ENCODE measurements around the gene SLC46A1. TPM values are rescaled to one million over a fixed set of nuclear protein-coding genes. Genes with fewer than 3 reads are reported as not detected.

Gene SLC46A1
- total and polyA plus RNA-seq, 2 of the 13 experiments (the other 11 are each of a cell fraction or from before 2014, with no cell fraction given) = 19.6 to 22.6 TPM

DNA sequence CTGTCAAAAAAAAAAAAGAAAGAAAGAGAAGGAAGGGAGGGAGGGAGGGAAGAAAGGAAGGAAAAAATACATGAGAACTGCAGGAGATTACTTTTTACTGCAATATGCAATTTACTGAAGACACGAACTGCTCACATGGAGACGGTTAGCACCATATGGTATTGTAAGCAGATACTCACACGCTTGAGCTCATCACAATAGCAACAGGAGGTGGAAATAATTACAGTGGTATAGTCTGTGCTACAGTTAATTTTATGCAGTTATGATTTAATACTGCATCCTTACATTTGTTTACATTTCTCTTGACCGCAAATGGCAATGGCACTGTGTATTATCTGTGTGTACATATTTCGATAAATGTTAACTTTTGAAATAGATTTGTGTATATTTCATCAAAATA lies 21.4 kb upstream of the SLC46A1 start (continued):
- TF ChIP-seq, protein P1, sequence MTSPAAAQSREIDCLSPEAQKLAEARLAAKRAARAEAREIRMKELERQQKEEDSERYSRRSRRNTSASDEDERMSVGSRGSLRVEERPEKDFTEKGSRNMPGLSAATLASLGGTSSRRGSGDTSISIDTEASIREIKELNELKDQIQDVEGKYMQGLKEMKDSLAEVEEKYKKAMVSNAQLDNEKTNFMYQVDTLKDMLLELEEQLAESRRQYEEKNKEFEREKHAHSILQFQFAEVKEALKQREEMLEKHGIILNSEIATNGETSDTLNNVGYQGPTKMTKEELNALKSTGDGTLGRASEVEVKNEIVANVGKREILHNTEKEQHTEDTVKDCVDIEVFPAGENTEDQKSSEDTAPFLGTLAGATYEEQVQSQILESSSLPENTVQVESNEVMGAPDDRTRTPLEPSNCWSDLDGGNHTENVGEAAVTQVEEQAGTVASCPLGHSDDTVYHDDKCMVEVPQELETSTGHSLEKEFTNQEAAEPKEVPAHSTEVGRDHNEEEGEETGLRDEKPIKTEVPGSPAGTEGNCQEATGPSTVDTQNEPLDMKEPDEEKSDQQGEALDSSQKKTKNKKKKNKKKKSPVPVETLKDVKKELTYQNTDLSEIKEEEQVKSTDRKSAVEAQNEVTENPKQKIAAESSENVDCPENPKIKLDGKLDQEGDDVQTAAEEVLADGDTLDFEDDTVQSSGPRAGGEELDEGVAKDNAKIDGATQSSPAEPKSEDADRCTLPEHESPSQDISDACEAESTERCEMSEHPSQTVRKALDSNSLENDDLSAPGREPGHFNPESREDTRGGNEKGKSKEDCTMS (CRISPR knock-in tag; conservative IDR thresholded peaks at IDR 0.05) = no peak
- TF ChIP-seq ZNF225 (CRISPR knock-in tag; IDR thresholded peaks at IDR 0.05) = no peak
- TF ChIP-seq, protein P2, sequence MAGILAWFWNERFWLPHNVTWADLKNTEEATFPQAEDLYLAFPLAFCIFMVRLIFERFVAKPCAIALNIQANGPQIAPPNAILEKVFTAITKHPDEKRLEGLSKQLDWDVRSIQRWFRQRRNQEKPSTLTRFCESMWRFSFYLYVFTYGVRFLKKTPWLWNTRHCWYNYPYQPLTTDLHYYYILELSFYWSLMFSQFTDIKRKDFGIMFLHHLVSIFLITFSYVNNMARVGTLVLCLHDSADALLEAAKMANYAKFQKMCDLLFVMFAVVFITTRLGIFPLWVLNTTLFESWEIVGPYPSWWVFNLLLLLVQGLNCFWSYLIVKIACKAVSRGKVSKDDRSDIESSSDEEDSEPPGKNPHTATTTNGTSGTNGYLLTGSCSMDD (CRISPR knock-in tag; IDR thresholded peaks at IDR 0.05) = no peak

DNA sequence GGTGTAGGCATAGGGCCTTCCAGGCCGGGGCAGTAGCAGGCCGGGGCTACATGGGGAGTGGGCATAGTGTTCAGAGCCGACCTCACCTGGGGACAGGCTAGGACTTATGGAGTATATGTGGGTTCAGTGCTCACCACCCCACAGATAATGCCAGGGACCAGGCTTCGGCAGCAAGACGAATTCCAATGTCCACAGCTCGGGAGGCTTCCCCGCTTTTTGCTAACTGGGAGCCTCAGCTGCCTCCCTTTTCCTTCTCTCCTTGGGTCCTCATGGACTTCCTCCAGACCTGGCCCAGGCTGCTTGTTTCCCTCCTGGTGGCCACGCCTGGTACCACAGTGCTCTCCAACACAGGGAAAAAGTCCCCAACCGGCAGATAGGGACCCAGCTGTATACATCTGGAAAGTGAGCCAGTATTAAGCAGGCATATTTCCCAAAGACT lies 20.1 kb upstream of the SLC46A1 start:
- peak; percentile 96 for ATAC-seq
- POLR2A ChIA-PET = interaction anchor here (1.0 kb wide), 1 partner anchor 9 kb away, joined by 3 read pairs; no protein-coding TSS in a partner anchor
- Histone ChIP-seq H3K9me3 (ENCODE audit: low read length) (no peaks in the 10 kb centered on the region), H4K20me1 (ENCODE audit: insufficient read depth, low read length) (no peaks in the 10 kb centered on the region), H2AFZ (ENCODE audit: low read length) (no peak overlapping the region), H3K27ac (ENCODE audit: extremely low read length, insufficient read depth, low read length) (no peak overlapping the region), H3K4me1 (ENCODE audit: insufficient read depth, low read length) (peaks cover 24% of the 10 kb centered on the region), H3K4me2 (ENCODE audit: low read depth, low read length) (0 out of 2 replicates have a peak overlapping the region, but pooled peaks have one; percentile 20), H3K4me3 (replicated peaks in 1 of 3; ENCODE audit: insufficient read depth in 1 of 3, low read depth in 2 of 3, low read length in 3 of 3) (no peak overlapping the region), H3K9ac (ENCODE audit: insufficient read depth, low read depth, low read length) (no peak overlapping the region), H3K79me2 (ENCODE audit: insufficient read depth, low read length) (no peaks in the 10 kb centered on the region), H3K36me3 (replicated peaks in 1 of 2; ENCODE audit: control insufficient read depth in 1 of 2, insufficient read depth in 2 of 2, low read length in 2 of 2) (no peaks in the 10 kb centered on the region), H3K27me3 (ENCODE audit: control insufficient read depth in 1 of 2, insufficient read depth in 2 of 2, low read length in 2 of 2) (peaks cover 0 to 3% of the 10 kb centered on the region in 2 experiments; a peak in 2 of 5 replicates)
- BruUV-seq (replicated peaks) = no TSS peak
- WGBS (ENCODE audit: low lambda C conversion rate) = 21% methylated on average over 5 of the region's 9 CpGs
- peak; percentile 16 for DNase-seq (ENCODE audit: low spot score)
- intact Hi-C loops (cut with micrococcal nuclease; ENCODE audit: unreplicated experiment) (no loop called here), in situ Hi-C loops (cut with HindIII; ENCODE audit: extremely low pct_ligation_motif_present, low pct_unique_long_range_greater_than_20kb) (no loop called here)
- CTCF ChIA-PET (ENCODE audit: low intra/inter-chr PET ratio, low total read pairs) = interaction anchor here (1.3 kb wide), 1 partner anchor 9 kb away, joined by 6 read pairs; no protein-coding TSS in a partner anchor
- peak; percentile 49 for FAIRE-seq
- no peak for TF ChIP-seq KLF12 (CRISPR knock-in tag; IDR thresholded peaks at IDR 0.05; ENCODE audit: borderline replicate concordance)
- TF ChIP-seq, protein P3, sequence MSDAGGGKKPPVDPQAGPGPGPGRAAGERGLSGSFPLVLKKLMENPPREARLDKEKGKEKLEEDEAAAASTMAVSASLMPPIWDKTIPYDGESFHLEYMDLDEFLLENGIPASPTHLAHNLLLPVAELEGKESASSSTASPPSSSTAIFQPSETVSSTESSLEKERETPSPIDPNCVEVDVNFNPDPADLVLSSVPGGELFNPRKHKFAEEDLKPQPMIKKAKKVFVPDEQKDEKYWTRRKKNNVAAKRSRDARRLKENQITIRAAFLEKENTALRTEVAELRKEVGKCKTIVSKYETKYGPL (CRISPR knock-in tag; IDR thresholded peaks at IDR 0.05) = no peak
- no peak for TF ChIP-seq ZNF12 (CRISPR knock-in tag; IDR thresholded peaks at IDR 0.05)
- TF ChIP-seq SMC3 (IDR thresholded peaks at IDR 0.05; ENCODE audit: low read length) = peak; percentile 37; the same call in 1 of the 2 replicates
- TF ChIP-seq WIZ (CRISPR knock-in tag; IDR thresholded peaks at IDR 0.05) = no peak
- peak; percentile 50 for TF ChIP-seq STAG1 (CRISPR knock-in tag; IDR thresholded peaks at IDR 0.05)
- no peak for TF ChIP-seq HNRNPLL (IDR thresholded peaks at IDR 0.05; ENCODE audit: low read depth, low read length, poor library complexity, severe bottlenecking)
- no peak for TF ChIP-seq ZNF749 (CRISPR knock-in tag; IDR thresholded peaks at IDR 0.05; ENCODE audit: borderline replicate concordance)
- no peak for TF ChIP-seq ZNF629 (CRISPR knock-in tag; conservative IDR thresholded peaks at IDR 0.05)
- TF ChIP-seq NFIB (CRISPR knock-in tag; IDR thresholded peaks at IDR 0.05; ENCODE audit: borderline replicate concordance) = no peak
- no peak for TF ChIP-seq ZNF205 (CRISPR knock-in tag; IDR thresholded peaks at IDR 0.05)
- TF ChIP-seq PAF1 (CRISPR knock-in tag; IDR thresholded peaks at IDR 0.05) = no peak
- 0 out of 2 replicates have a peak, but pooled peaks have one; percentile 27 for TF ChIP-seq RFXAP (CRISPR knock-in tag; IDR thresholded peaks at IDR 0.05; ENCODE audit: borderline replicate concordance)
- no peak for TF ChIP-seq ZNF546 (CRISPR knock-in tag; conservative IDR thresholded peaks at IDR 0.05)
- TF ChIP-seq, protein P4, sequence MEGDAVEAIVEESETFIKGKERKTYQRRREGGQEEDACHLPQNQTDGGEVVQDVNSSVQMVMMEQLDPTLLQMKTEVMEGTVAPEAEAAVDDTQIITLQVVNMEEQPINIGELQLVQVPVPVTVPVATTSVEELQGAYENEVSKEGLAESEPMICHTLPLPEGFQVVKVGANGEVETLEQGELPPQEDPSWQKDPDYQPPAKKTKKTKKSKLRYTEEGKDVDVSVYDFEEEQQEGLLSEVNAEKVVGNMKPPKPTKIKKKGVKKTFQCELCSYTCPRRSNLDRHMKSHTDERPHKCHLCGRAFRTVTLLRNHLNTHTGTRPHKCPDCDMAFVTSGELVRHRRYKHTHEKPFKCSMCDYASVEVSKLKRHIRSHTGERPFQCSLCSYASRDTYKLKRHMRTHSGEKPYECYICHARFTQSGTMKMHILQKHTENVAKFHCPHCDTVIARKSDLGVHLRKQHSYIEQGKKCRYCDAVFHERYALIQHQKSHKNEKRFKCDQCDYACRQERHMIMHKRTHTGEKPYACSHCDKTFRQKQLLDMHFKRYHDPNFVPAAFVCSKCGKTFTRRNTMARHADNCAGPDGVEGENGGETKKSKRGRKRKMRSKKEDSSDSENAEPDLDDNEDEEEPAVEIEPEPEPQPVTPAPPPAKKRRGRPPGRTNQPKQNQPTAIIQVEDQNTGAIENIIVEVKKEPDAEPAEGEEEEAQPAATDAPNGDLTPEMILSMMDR (CRISPR knock-in tag; IDR thresholded peaks at IDR 0.05) = peak; percentile 65
- TF ChIP-seq PHF8 (CRISPR knock-in tag; IDR thresholded peaks at IDR 0.05) = no peak
